Measurements from ENCODE around the gene ZNF346. TPM values are rescaled to one million over a fixed set of nuclear protein-coding genes. Genes with fewer than 3 reads are reported as not detected.

The ZNF346 gene
- total RNA-seq, 2 donors from 2014 or later = 23.6 to 34.4 TPM

GRCh38 chr5:177116631-177117373 lies 94.3 kb downstream of the ZNF346 start:
- intact Hi-C loops (cut with DNase I) = no loop called here
- Histone ChIP-seq H3K9me3 (no peaks in the 10 kb centered on the region), H3K4me3 (peak overlapping the region in 1 of 2 donors; percentile 10), H3K27ac (peak overlapping the region; percentile 17 to 23), H3K4me1 (replicated peaks) (peaks cover 2% of the 10 kb centered on the region), H3K36me3 (no peaks in the 10 kb centered on the region), H3K27me3 (replicated peaks; ENCODE audit: insufficient read depth) (no peaks in the 10 kb centered on the region)
- TF ChIP-seq POLR2A (IDR thresholded peaks at IDR 0.05) (no peak), CTCF (IDR thresholded peaks at IDR 0.05) (peak in 1 of 4 experiments; percentile 30), POLR2AphosphoS5 (IDR thresholded peaks at IDR 0.05) (peak; percentile 81)
- WGBS = 23% methylated on average over 49 of the region's 49 CpGs
- peak; percentile 78 for DNase-seq (ENCODE audit: low spot score)

- no peaks in the 10 kb centered on the region for H3K9me3 ChIP-seq
- H3K4me3 ChIP-seq = no peak overlapping the region
- peaks cover 2% of the 10 kb centered on the region for H3K4me1 ChIP-seq (replicated peaks)
- H3K27ac ChIP-seq = peak overlapping the region in 1 of 2 donors; percentile 23
- 97% methylated on average over 30 of the region's 30 CpGs for WGBS
- H3K36me3 ChIP-seq = no peaks in the 10 kb centered on the region
- intact Hi-C loops (cut with DNase I) = no loop called here
- H3K27me3 ChIP-seq (replicated peaks; ENCODE audit: insufficient read depth) = no peaks in the 10 kb centered on the region
- DNase-seq (ENCODE audit: low spot score) = no peak
- no peak for TF ChIP-seq POLR2AphosphoS5 (IDR thresholded peaks at IDR 0.05)
- TF ChIP-seq POLR2A (IDR thresholded peaks at IDR 0.05) = no peak
- TF ChIP-seq CTCF (IDR thresholded peaks at IDR 0.05) = no peak
Measured at GRCh38 chr5:177117441-177118045, 95.0 kb downstream of the ZNF346 start.

GRCh38 chr5:177122566-177122965 lies 100.1 kb downstream of the ZNF346 start:
- no peaks in the 10 kb centered on the region for H3K36me3 ChIP-seq
- H3K27me3 ChIP-seq (replicated peaks; ENCODE audit: insufficient read depth) = no peaks in the 10 kb centered on the region
- H3K27ac ChIP-seq = no peak overlapping the region
- 97% methylated on average over 5 of the region's 5 CpGs for WGBS
- intact Hi-C loops (cut with DNase I) = no loop called here
- H3K4me1 ChIP-seq (replicated peaks) = no peaks in the 10 kb centered on the region
- TF ChIP-seq CTCF (IDR thresholded peaks at IDR 0.05) (no peak), POLR2A (IDR thresholded peaks at IDR 0.05) (no peak), POLR2AphosphoS5 (IDR thresholded peaks at IDR 0.05) (no peak)
- H3K9me3 ChIP-seq = no peaks in the 10 kb centered on the region
- no peak for DNase-seq (ENCODE audit: low spot score)
- H3K4me3 ChIP-seq = no peak overlapping the region

- Histone ChIP-seq H3K27me3 (replicated peaks; ENCODE audit: insufficient read depth) (no peaks in the 10 kb centered on the region), H3K27ac (no peak overlapping the region), H3K4me3 (no peak overlapping the region), H3K36me3 (no peaks in the 10 kb centered on the region), H3K9me3 (no peaks in the 10 kb centered on the region), H3K4me1 (replicated peaks) (no peaks in the 10 kb centered on the region)
- no peak for DNase-seq (ENCODE audit: low spot score)
- intact Hi-C loops (cut with DNase I) = no loop called here
- TF ChIP-seq CTCF (IDR thresholded peaks at IDR 0.05) (no peak), POLR2AphosphoS5 (IDR thresholded peaks at IDR 0.05) (no peak), POLR2A (IDR thresholded peaks at IDR 0.05) (no peak)
- WGBS = 91% methylated on average over 15 of the region's 15 CpGs
Measured at GRCh38 chr5:177123789-177124485, 101.4 kb downstream of the ZNF346 start.

Measured in prostate gland (tissue), 2 donors.